Measurements from ENCODE around the gene BRI3.

BRI3 gene

GRCh38 chr7:98287486-98287959 lies 6.0 kb downstream of the BRI3 start:
- H3K27me3 ChIP-seq (ENCODE audit: insufficient read depth, low read length): no peaks in the 10 kb centered on the region
- no peak overlapping the region for H2AFZ ChIP-seq (ENCODE audit: low read length, unreplicated experiment)
- H3K79me2 ChIP-seq (ENCODE audit: control insufficient read depth, insufficient read depth, low read length, unreplicated experiment): peaks cover 82% of the 10 kb centered on the region
- H3K36me3 ChIP-seq (ENCODE audit: insufficient read depth, low read length): peaks cover 4% of the 10 kb centered on the region; the same call in 1 of the 2 replicates
- peaks cover 51% of the 10 kb centered on the region for H3K4me1 ChIP-seq (ENCODE audit: control insufficient read depth, insufficient read depth, low read length, unreplicated experiment)
- H3K27ac ChIP-seq (ENCODE audit: low read depth, low read length): peak overlapping the region; percentile 78; the same call in 1 of the 2 replicates
- H3K4me3 ChIP-seq (ENCODE audit: low read depth, low read length): no peak overlapping the region

GRCh38 chr7:98288064-98288823 lies 6.8 kb downstream of the BRI3 start:
- Histone ChIP-seq H3K79me2 (ENCODE audit: control insufficient read depth, insufficient read depth, low read length, unreplicated experiment) (peaks cover 75% of the 10 kb centered on the region), H3K4me1 (ENCODE audit: control insufficient read depth, insufficient read depth, low read length, unreplicated experiment) (peaks cover 51% of the 10 kb centered on the region), H2AFZ (ENCODE audit: low read length, unreplicated experiment) (no peak overlapping the region), H3K27ac (ENCODE audit: low read depth, low read length) (no peak overlapping the region), H3K27me3 (ENCODE audit: insufficient read depth, low read length) (no peaks in the 10 kb centered on the region), H3K4me3 (ENCODE audit: low read depth, low read length) (no peak overlapping the region), H3K36me3 (ENCODE audit: insufficient read depth, low read length) (peaks cover 4% of the 10 kb centered on the region; the same call in 1 of the 2 replicates)

GRCh38 chr7:98289333-98289875 lies 7.9 kb downstream of the BRI3 start:
- H3K36me3 ChIP-seq (ENCODE audit: insufficient read depth, low read length): peaks cover 6% of the 10 kb centered on the region; the same call in 1 of the 2 replicates
- H3K4me1 ChIP-seq (ENCODE audit: control insufficient read depth, insufficient read depth, low read length, unreplicated experiment): peaks cover 42% of the 10 kb centered on the region
- no peak overlapping the region for H3K4me3 ChIP-seq (ENCODE audit: low read depth, low read length)
- no peak overlapping the region for H2AFZ ChIP-seq (ENCODE audit: low read length, unreplicated experiment)
- peaks cover 63% of the 10 kb centered on the region for H3K79me2 ChIP-seq (ENCODE audit: control insufficient read depth, insufficient read depth, low read length, unreplicated experiment)
- H3K27me3 ChIP-seq (ENCODE audit: insufficient read depth, low read length): no peaks in the 10 kb centered on the region
- H3K27ac ChIP-seq (ENCODE audit: low read depth, low read length): no peak overlapping the region

GRCh38 chr7:98291717-98292116 lies 10.2 kb downstream of the BRI3 start:
- Histone ChIP-seq H3K4me1 (ENCODE audit: control insufficient read depth, insufficient read depth, low read length, unreplicated experiment) (peaks cover 19% of the 10 kb centered on the region), H3K79me2 (ENCODE audit: control insufficient read depth, insufficient read depth, low read length, unreplicated experiment) (peaks cover 40% of the 10 kb centered on the region), H3K4me3 (ENCODE audit: low read depth, low read length) (no peak overlapping the region), H2AFZ (ENCODE audit: low read length, unreplicated experiment) (no peak overlapping the region), H3K36me3 (ENCODE audit: insufficient read depth, low read length) (peaks cover 6% of the 10 kb centered on the region; the same call in 1 of the 2 replicates), H3K27me3 (ENCODE audit: insufficient read depth, low read length) (no peaks in the 10 kb centered on the region), H3K27ac (ENCODE audit: low read depth, low read length) (no peak overlapping the region)

GRCh38 chr7:98293265-98293664 lies 11.8 kb downstream of the BRI3 start:
- H3K36me3 ChIP-seq (ENCODE audit: insufficient read depth, low read length): peaks cover 6% of the 10 kb centered on the region; the same call in 1 of the 2 replicates

GRCh38 chr7:98293746-98294145 lies 12.3 kb downstream of the BRI3 start:
- peaks cover 3% of the 10 kb centered on the region for H3K4me1 ChIP-seq (ENCODE audit: control insufficient read depth, insufficient read depth, low read length, unreplicated experiment)
- no peaks in the 10 kb centered on the region for H3K27me3 ChIP-seq (ENCODE audit: insufficient read depth, low read length)
- peaks cover 6% of the 10 kb centered on the region; the same call in 1 of the 2 replicates for H3K36me3 ChIP-seq (ENCODE audit: insufficient read depth, low read length)
- no peak overlapping the region for H2AFZ ChIP-seq (ENCODE audit: low read length, unreplicated experiment)
- H3K79me2 ChIP-seq (ENCODE audit: control insufficient read depth, insufficient read depth, low read length, unreplicated experiment): peaks cover 20% of the 10 kb centered on the region
- H3K4me3 ChIP-seq (ENCODE audit: low read depth, low read length): no peak overlapping the region
- no peak overlapping the region for H3K27ac ChIP-seq (ENCODE audit: low read depth, low read length)

More at GRCh38 chr7:98293265-98293664, 11.8 kb downstream of the BRI3 start:
- Histone ChIP-seq H3K4me3 (ENCODE audit: low read depth, low read length) (no peak overlapping the region), H3K79me2 (ENCODE audit: control insufficient read depth, insufficient read depth, low read length, unreplicated experiment) (peaks cover 25% of the 10 kb centered on the region), H3K27me3 (ENCODE audit: insufficient read depth, low read length) (no peaks in the 10 kb centered on the region), H3K27ac (ENCODE audit: low read depth, low read length) (no peak overlapping the region), H3K4me1 (ENCODE audit: control insufficient read depth, insufficient read depth, low read length, unreplicated experiment) (peaks cover 4% of the 10 kb centered on the region), H2AFZ (ENCODE audit: low read length, unreplicated experiment) (no peak overlapping the region)

- Histone ChIP-seq H3K36me3 (ENCODE audit: insufficient read depth, low read length) (peaks cover 6% of the 10 kb centered on the region; the same call in 1 of the 2 replicates), H3K79me2 (ENCODE audit: control insufficient read depth, insufficient read depth, low read length, unreplicated experiment) (peaks cover 14% of the 10 kb centered on the region), H3K27ac (ENCODE audit: low read depth, low read length) (no peak overlapping the region), H3K4me3 (ENCODE audit: low read depth, low read length) (no peak overlapping the region), H3K27me3 (ENCODE audit: insufficient read depth, low read length) (no peaks in the 10 kb centered on the region), H2AFZ (ENCODE audit: low read length, unreplicated experiment) (no peak overlapping the region), H3K4me1 (ENCODE audit: control insufficient read depth, insufficient read depth, low read length, unreplicated experiment) (peaks cover 2% of the 10 kb centered on the region)
Measured at GRCh38 chr7:98294326-98294725, 12.8 kb downstream of the BRI3 start.

- H3K36me3 ChIP-seq (ENCODE audit: insufficient read depth, low read length): peaks cover 6% of the 10 kb centered on the region; the same call in 1 of the 2 replicates
- H3K27ac ChIP-seq (ENCODE audit: low read depth, low read length): no peak overlapping the region
- H3K4me1 ChIP-seq (ENCODE audit: control insufficient read depth, insufficient read depth, low read length, unreplicated experiment): no peaks in the 10 kb centered on the region
- H3K4me3 ChIP-seq (ENCODE audit: low read depth, low read length): no peak overlapping the region
- peaks cover 8% of the 10 kb centered on the region for H3K79me2 ChIP-seq (ENCODE audit: control insufficient read depth, insufficient read depth, low read length, unreplicated experiment)
- no peak overlapping the region for H2AFZ ChIP-seq (ENCODE audit: low read length, unreplicated experiment)
- H3K27me3 ChIP-seq (ENCODE audit: insufficient read depth, low read length): no peaks in the 10 kb centered on the region
Measured at GRCh38 chr7:98294798-98295382, 13.4 kb downstream of the BRI3 start.

GRCh38 chr7:98295467-98296192 lies 14.1 kb downstream of the BRI3 start:
- peaks cover 7% of the 10 kb centered on the region for H3K79me2 ChIP-seq (ENCODE audit: control insufficient read depth, insufficient read depth, low read length, unreplicated experiment)
- H3K4me3 ChIP-seq (ENCODE audit: low read depth, low read length): no peak overlapping the region
- peaks cover 6% of the 10 kb centered on the region; the same call in 1 of the 2 replicates for H3K36me3 ChIP-seq (ENCODE audit: insufficient read depth, low read length)
- no peaks in the 10 kb centered on the region for H3K4me1 ChIP-seq (ENCODE audit: control insufficient read depth, insufficient read depth, low read length, unreplicated experiment)
- H3K27me3 ChIP-seq (ENCODE audit: insufficient read depth, low read length): no peaks in the 10 kb centered on the region
- no peak overlapping the region for H2AFZ ChIP-seq (ENCODE audit: low read length, unreplicated experiment)
- H3K27ac ChIP-seq (ENCODE audit: low read depth, low read length): no peak overlapping the region

GRCh38 chr7:98296833-98297232 lies 15.3 kb downstream of the BRI3 start:
- Histone ChIP-seq H3K27ac (ENCODE audit: low read depth, low read length) (no peak overlapping the region), H2AFZ (ENCODE audit: low read length, unreplicated experiment) (no peak overlapping the region), H3K79me2 (ENCODE audit: control insufficient read depth, insufficient read depth, low read length, unreplicated experiment) (peaks cover 1% of the 10 kb centered on the region), H3K4me3 (ENCODE audit: low read depth, low read length) (no peak overlapping the region), H3K36me3 (ENCODE audit: insufficient read depth, low read length) (peaks cover 6% of the 10 kb centered on the region; the same call in 1 of the 2 replicates), H3K4me1 (ENCODE audit: control insufficient read depth, insufficient read depth, low read length, unreplicated experiment) (no peaks in the 10 kb centered on the region), H3K27me3 (ENCODE audit: insufficient read depth, low read length) (no peaks in the 10 kb centered on the region)

Data from ACC112 (cell line).